Measurements from ENCODE around the gene NOS3. TPM values are rescaled to one million over a fixed set of nuclear protein-coding genes. Genes with fewer than 3 reads are reported as not detected.

Gene NOS3
- total and polyA plus RNA-seq, 9 of the 15 experiments (the other 6 are each of a cell fraction or from before 2014, with no cell fraction given) = 1.1 to 121 (median 23.6) TPM

DNA sequence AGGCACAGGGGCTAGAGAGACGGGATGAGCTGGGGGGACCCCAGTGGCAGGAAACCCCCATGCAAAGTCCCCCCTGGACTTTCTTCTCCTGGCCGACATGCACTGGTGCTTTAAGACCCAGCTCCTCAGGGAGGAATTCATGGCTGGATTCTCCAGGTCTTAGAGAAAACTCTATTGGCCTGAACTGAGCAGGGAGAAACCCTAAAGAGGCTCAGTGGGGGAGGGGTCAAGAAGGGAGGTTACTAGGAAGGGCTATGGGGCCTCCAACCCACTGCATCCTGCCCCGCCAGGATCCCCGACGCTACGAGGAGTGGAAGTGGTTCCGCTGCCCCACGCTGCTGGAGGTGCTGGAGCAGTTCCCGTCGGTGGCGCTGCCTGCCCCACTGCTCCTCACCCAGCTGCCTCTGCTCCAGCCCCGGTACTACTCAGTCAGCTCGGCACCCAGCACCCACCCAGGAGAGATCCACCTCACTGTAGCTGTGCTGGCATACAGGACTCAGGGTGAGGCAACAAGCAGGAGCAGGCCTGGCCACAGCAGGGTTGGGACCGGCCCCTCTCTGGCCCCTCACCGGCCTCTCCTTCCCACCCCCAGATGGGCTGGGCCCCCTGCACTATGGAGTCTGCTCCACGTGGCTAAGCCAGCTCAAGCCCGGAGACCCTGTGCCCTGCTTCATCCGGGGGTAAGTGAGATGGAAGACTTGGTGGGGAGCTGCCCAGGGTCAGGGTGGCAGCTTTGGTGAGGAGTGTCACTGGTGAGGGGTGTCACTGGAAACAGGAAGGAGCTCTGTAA lies 19.7 kb downstream of the NOS3 start (continued):
- TF ChIP-seq ZBTB5 (IDR thresholded peaks at IDR 0.05) (no peak), ZNF140 (CRISPR knock-in tag; IDR thresholded peaks at IDR 0.05) (no peak), BRCA1 (IDR thresholded peaks at IDR 0.05) (no peak), BRCA1 (CRISPR knock-in tag; IDR thresholded peaks at IDR 0.05) (no peak), MTF1 (CRISPR knock-in tag; IDR thresholded peaks at IDR 0.05; ENCODE audit: borderline replicate concordance) (no peak), ZNF224 (CRISPR knock-in tag; IDR thresholded peaks at IDR 0.05) (no peak), TEAD4 (IDR thresholded peaks at IDR 0.05; ENCODE audit: low read length) (peak; percentile 75), TEAD4 (CRISPR knock-in tag; IDR thresholded peaks at IDR 0.05; ENCODE audit: borderline replicate concordance) (no peak), NFE2 (IDR thresholded peaks at IDR 0.05; ENCODE audit: low read depth) (0 out of 2 replicates have a peak, but pooled peaks have one; percentile 10), BDP1 (IDR thresholded peaks at IDR 0.05; ENCODE audit: insufficient read depth, insufficient read length) (no peak), EZH2 (IDR thresholded peaks at IDR 0.05; ENCODE audit: borderline replicate concordance, low read depth, low read length) (no peak), IFI16 (CRISPR knock-in tag; IDR thresholded peaks at IDR 0.05) (no peak), SNIP1 (IDR thresholded peaks at IDR 0.05; ENCODE audit: low read depth) (no peak), POU5F1 (IDR thresholded peaks at IDR 0.05; ENCODE audit: borderline replicate concordance, low read depth, low read length, partially characterized antibody) (no peak), RFX5 (IDR thresholded peaks at IDR 0.05; ENCODE audit: low read depth, low read length) (no peak), RNF2 (IDR thresholded peaks at IDR 0.05) (peak; percentile 81), ILK (tag; IDR thresholded peaks at IDR 0.05; ENCODE audit: borderline replicate concordance, low read depth) (no peak), MXI1 (IDR thresholded peaks at IDR 0.05; ENCODE audit: low read depth, low read length) (peak; percentile 53; the same call in 1 of the 2 replicates)
- TF ChIP-seq, protein P1, sequence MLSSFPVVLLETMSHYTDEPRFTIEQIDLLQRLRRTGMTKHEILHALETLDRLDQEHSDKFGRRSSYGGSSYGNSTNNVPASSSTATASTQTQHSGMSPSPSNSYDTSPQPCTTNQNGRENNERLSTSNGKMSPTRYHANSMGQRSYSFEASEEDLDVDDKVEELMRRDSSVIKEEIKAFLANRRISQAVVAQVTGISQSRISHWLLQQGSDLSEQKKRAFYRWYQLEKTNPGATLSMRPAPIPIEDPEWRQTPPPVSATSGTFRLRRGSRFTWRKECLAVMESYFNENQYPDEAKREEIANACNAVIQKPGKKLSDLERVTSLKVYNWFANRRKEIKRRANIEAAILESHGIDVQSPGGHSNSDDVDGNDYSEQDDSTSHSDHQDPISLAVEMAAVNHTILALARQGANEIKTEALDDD (IDR thresholded peaks at IDR 0.05) = no peak; the same call in 1 of the 2 replicates
- TF ChIP-seq, protein P2, sequence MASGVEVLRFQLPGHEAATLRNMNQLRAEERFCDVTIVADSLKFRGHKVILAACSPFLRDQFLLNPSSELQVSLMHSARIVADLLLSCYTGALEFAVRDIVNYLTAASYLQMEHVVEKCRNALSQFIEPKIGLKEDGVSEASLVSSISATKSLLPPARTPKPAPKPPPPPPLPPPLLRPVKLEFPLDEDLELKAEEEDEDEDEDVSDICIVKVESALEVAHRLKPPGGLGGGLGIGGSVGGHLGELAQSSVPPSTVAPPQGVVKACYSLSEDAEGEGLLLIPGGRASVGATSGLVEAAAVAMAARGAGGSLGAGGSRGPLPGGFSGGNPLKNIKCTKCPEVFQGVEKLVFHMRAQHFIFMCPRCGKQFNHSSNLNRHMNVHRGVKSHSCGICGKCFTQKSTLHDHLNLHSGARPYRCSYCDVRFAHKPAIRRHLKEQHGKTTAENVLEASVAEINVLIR (CRISPR knock-in tag; IDR thresholded peaks at IDR 0.05) = no peak
- TF ChIP-seq, protein P3, sequence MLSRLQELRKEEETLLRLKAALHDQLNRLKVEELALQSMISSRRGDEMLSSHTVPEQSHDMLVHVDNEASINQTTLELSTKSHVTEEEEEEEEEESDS (CRISPR knock-in tag; IDR thresholded peaks at IDR 0.05) = no peak
- TF ChIP-seq, protein P4, sequence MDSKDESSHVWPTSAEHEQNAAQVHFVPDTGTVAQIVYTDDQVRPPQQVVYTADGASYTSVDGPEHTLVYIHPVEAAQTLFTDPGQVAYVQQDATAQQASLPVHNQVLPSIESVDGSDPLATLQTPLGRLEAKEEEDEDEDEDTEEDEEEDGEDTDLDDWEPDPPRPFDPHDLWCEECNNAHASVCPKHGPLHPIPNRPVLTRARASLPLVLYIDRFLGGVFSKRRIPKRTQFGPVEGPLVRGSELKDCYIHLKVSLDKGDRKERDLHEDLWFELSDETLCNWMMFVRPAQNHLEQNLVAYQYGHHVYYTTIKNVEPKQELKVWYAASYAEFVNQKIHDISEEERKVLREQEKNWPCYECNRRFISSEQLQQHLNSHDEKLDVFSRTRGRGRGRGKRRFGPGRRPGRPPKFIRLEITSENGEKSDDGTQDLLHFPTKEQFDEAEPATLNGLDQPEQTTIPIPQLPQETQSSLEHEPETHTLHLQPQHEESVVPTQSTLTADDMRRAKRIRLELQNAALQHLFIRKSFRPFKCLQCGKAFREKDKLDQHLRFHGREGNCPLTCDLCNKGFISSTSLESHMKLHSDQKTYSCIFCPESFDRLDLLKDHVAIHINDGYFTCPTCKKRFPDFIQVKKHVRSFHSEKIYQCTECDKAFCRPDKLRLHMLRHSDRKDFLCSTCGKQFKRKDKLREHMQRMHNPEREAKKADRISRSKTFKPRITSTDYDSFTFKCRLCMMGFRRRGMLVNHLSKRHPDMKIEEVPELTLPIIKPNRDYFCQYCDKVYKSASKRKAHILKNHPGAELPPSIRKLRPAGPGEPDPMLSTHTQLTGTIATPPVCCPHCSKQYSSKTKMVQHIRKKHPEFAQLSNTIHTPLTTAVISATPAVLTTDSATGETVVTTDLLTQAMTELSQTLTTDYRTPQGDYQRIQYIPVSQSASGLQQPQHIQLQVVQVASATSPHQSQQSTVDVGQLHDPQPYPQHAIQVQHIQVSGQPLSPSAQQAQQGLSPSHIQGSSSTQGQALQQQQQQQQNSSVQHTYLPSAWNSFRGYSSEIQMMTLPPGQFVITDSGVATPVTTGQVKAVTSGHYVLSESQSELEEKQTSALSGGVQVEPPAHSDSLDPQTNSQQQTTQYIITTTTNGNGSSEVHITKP (IDR thresholded peaks at IDR 0.05; ENCODE audit: partially characterized antibody) = no peak

All from K562 (cell line).